NCI-H446 treated with DMSO at 0.1 percent for 48 hours (cell line): ENCODE results near the gene RGS2.

Source experiments
- DNase-seq: peaks from one replicate; lab custom pipeline; 2025; lab: John Stamatoyannopoulos, UW

Gene RGS2

GRCh38 chr1:192795916-192796618 lies 12.8 kb upstream of the RGS2 start:
- no peak for DNase-seq

- DNase-seq, result no peak
These were observed 11.7 kb upstream of the RGS2 start for GRCh38 chr1:192797143-192797542.

- DNase-seq, result no peak
These were observed 10.9 kb upstream of the RGS2 start for GRCh38 chr1:192797891-192798290.

- DNase-seq, result no peak
These were observed 7.4 kb upstream of the RGS2 start for GRCh38 chr1:192801451-192801850.

- no peak for DNase-seq
These were observed 6.4 kb upstream of the RGS2 start for GRCh38 chr1:192802406-192802805.

- no peak for DNase-seq
These were observed 5.3 kb upstream of the RGS2 start for GRCh38 chr1:192803501-192803900.

GRCh38 chr1:192805832-192806323 lies 3.0 kb upstream of the RGS2 start:
- peak; percentile 32 for DNase-seq

GRCh38 chr1:192807211-192808162 lies 1.4 kb upstream of the RGS2 start:
- DNase-seq, result peak; percentile 17

GRCh38 chr1:192808163-192808517 lies 699 bp upstream of the RGS2 start:
- no peak for DNase-seq

- peak; percentile 44 for DNase-seq
These were observed 741 bp downstream of the RGS2 start for GRCh38 chr1:192809307-192810252.

GRCh38 chr1:192810253-192810880 lies 1.5 kb downstream of the RGS2 start:
- no peak for DNase-seq

- no peak for DNase-seq
These were observed 2.2 kb downstream of the RGS2 start for GRCh38 chr1:192811006-192811405.

- no peak for DNase-seq
These were observed 2.9 kb downstream of the RGS2 start for GRCh38 chr1:192811594-192812239.

- no peak for DNase-seq
These were observed 3.8 kb downstream of the RGS2 start for GRCh38 chr1:192812420-192813209.

- DNase-seq, result no peak
These were observed 6.0 kb downstream of the RGS2 start for GRCh38 chr1:192814805-192815204.

GRCh38 chr1:192817246-192817645 lies 8.4 kb downstream of the RGS2 start:
- DNase-seq, result no peak

- DNase-seq, result no peak
These were observed 12.5 kb downstream of the RGS2 start for GRCh38 chr1:192821296-192821695.

GRCh38 chr1:192824511-192824910 lies 15.7 kb downstream of the RGS2 start:
- no peak for DNase-seq

GRCh38 chr1:192826791-192827546 lies 18.1 kb downstream of the RGS2 start:
- DNase-seq, result no peak
